Parietal lobe (tissue), 2 donors: ENCODE results near the gene CARM1. TPM values are rescaled to one million over a fixed set of nuclear protein-coding genes. Genes with fewer than 3 reads are reported as not detected.

Experiments
- small RNA-seq: library from RNA; depleted of rRNA; stranded (forward); fragments of <200 nt; gene quantifications from one replicate; pipeline ENCODE3, GENCODE V24; 2014; ENCODE audit warnings: low replicate concordance
- total RNA-seq: library from RNA; depleted of rRNA; stranded (reverse); fragments of >200 nt; gene quantifications from one replicate; pipeline ENCODE4 v1.2.3, GENCODE V29; 2014

The CARM1 gene
- 34.7 TPM for total RNA-seq

DNA sequence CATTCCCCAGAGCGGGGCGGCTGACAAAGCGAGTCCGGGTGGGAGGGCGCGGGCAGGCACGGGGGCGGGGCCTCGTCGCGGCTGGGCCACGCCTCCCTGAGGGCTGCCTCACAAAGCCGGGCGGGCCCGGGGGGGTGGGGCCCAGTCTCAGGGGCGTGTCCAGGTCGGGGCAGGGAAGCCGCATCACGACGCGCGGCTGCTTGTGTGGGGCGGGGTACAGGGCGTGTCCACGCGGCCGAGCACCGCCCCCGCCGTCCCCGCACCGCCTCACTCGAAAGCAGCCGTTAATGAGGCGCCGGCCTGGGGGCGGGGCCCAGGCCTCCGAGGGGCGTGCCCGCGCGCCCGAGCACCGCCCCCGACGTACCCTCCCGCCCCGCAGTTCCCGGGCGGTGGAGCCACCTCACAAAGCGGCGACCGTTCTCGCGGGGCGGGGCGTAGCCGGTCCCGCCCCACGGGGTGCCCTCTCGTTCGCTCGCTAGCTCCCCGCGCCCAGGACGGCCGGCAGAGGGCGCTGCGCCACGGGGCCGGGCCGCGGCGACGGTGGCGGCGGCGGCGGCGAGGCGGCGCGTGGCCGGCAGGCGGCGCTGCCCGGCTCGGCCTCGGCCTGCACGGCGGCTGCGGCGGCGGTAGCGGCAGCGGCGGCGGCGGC is at the start of gene CARM1:
CARM1 (plus strand) TSS at position 599 of the 649 bp plus-strand sequence. CDS start 150 bp downstream, outside the sequence.

DNA sequence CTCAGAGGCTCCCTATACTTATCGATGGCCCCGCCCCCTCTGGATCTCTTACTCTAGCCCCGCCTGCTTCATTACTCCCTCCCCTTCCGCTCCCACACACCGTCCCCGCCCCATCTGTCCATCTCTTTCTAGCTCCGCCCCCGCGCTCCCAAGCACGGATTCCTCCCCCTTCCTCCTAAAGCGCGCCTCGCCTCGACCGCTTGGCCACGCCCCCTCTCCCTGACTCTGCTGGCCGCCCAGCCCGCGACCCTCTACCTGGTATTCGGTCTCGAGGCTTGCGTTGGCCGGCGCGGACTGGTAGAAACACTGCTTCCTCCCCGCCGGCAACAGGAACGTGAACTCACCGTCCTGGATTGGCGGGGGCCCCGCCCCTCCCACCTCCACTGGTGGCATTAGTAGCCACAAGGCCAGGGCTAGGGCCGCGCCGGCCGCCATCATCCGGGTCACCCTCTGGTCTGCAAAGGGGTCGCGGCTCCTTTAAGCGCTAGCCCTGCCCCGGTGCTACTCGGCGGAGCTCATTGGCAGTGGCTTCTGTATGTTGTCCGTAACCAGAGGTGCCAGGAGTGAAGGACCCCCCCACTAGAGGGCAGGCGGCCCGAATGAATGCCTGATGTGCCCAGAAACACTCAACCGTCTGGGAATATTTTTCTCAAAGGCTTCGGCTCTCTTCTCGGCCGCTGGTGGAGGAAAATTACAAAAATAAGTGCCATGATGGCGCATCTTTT is 35.4 kb upstream of the CARM1 start, which contains the start of gene TMED1:
TMED1 (minus strand) TSS at position 459 of the 725 bp plus-strand sequence; CDS start at position 438, 21 bp downstream.

DNA sequence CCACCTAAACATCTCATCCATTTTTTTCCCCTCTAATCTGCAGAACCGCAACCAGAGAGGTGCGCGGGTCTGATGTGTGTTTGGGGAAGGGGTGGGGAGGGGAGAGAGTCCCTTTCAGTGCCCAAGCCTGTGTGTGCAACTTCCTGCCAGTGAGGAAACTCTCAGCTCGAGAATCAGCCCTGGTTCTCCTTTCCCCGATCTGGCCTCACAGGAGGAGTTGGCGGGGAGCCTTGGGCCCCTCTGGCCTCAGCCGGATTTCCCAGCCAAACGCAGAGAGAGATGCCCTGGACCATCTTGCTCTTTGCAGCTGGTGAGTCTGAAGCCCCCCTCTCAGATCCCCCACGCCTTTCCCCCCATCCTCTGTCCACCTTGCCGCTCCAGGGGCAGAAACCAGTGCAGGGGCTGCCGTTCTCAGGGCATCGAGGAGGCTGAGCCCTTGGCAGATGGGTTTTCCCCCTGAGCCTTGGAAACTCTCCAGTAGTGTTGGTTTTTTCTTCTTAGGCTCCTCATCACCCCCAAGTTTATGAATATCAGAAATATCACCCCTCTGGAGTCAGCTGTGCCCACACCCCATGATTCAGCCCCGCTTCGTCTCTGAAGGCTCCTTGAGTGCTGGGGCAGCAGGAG is 23.0 kb upstream of the CARM1 start, which contains the start of gene C19orf38:
C19orf38 (plus strand) TSS at position 186 of the 627 bp plus-strand sequence; CDS start at position 280, 94 bp downstream.

DNA sequence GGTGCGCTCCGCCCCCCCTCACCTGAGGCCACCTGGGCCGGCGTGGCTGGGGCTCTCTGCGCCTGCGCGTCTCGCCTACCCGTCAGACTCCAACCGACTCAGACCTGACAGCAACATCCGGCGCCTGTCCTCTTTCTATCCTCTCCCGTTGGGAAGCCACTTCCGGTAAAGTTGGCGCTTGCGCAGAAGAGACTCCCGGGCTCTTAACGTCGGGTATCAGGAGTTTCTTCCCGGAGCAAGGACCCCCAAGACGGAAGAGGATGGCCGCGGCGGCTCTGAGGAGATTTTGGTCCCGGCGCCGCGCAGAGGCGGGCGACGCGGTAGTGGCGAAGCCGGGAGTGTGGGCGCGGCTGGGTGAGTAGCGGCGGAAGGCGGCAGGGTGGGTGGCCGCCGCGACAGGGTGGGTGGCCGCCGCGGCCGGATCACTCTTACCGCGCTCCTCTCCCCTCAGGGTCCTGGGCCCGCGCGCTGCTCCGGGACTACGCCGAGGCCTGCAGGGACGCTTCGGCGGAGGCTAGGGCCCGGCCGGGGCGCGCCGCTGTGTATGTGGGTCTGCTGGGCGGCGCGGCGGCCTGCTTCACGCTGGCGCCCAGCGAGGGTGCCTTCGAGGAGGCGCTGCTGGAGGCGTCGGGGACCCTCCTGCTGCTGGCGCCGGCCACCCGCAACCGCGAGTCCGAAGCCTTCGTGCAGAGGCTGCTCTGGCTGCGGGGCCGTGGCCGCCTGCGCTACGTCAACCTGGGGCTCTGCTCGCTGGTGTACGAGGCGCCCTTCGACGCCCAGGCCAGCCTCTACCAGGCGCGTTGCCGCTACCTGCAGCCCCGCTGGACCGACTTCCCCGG is 57.4 kb downstream of the CARM1 start, which contains the start of the genes TIMM29 and YIPF2:
TIMM29 (plus strand) TSS at position 249 of the 839 bp plus-strand sequence; CDS start at position 261, 12 bp downstream.
YIPF2 (minus strand) TSS at position 77 of the 839 bp plus-strand sequence. CDS start 229 bp downstream, outside the sequence.

DNA sequence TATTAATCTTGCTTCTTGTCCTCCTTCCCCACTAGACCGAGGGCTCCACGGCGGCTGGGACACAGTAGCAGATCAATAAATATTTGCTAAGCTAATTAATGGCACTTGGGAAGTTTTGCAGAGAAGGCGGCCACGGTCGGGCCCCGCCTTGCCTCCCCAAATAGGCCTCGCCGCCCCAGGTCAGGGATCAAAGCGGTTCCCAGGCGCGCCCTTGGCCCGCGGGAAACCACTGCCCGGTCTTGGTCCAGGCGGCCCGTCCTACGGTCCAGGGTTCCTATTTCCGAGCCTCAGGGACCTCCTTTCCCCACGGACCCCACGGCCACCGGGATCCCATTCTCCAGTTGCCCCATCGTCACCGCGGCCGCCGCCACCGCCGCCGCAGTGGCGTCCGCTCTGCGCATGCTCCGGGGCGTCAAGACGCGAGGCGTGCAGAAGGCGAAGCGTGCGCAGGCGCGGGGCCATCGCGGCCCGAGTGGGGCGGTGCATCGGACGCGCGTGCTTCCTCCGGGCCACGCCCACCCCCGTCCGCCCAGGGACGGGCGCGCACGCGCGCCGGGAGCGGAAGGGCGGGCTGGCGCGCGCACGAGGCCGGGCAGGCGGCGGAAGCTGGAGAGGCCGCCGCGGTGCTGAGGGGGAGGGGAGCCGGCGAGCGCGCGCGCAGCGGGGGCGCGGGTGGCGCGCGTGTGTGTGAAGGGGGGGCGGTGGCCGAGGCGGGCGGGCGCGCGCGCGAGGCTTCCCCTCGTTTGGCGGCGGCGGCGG is 89.1 kb downstream of the CARM1 start, which contains the start of gene SMARCA4:
SMARCA4 (plus strand) TSS at position 717 of the 759 bp plus-strand sequence. CDS start 23,122 bp downstream, outside the sequence.

Small RNA genes lying within 50 kb of the gene (small RNA-seq; reads per million reads assigned to genes)
- gene MIR6793, result not detected

Other genes with a start within 250 kb of the CARM1 start
- gene SLC44A2, start 246.0 kb upstream of the CARM1 start, total RNA-seq, result 31.9 TPM
- gene ILF3, start 217.2 kb upstream of the CARM1 start, total RNA-seq, result 277 TPM
- 50.1 TPM for gene QTRT1, start 170.1 kb upstream of the CARM1 start, total RNA-seq
- 94.8 TPM for gene DNM2, start 153.5 kb upstream of the CARM1 start, total RNA-seq
- gene TMED1, start 35.3 kb upstream of the CARM1 start, total RNA-seq, result 9.7 TPM
- 0.63 TPM for gene C19orf38, start 23.1 kb upstream of the CARM1 start, total RNA-seq
- gene YIPF2, start 57.1 kb downstream of the CARM1 start, total RNA-seq, result 25.4 TPM
- 28.5 TPM for gene TIMM29, start 57.3 kb downstream of the CARM1 start, total RNA-seq
- gene SMARCA4, start 89.5 kb downstream of the CARM1 start, total RNA-seq, result 187 TPM
- gene LDLR, start 217.9 kb downstream of the CARM1 start, total RNA-seq, result 37.9 TPM